GM18909 (cell line): Measurements from ENCODE around the gene TBC1D32.
"Not testable (repeated sequence)": the region's sequence is repeated elsewhere in the genome, so short reads cannot be mapped to it uniquely, and the experiment has no call there.

Experiments used
- ATAC-seq: cut with Tn5 transposase; IDR thresholded peaks from one replicate; pipeline ENCODE4 v1.9.1; 2021; ENCODE audit warnings: mild to moderate bottlenecking; ENCODE audit not compliant: unreplicated experiment, poor library complexity

The TBC1D32 gene

GRCh38 chr6:121157906-121158305, 176.4 kb downstream of the TBC1D32 start:
- ATAC-seq = no peak

- no peak for ATAC-seq
Measured at GRCh38 chr6:121143476-121143875, 190.8 kb downstream of the TBC1D32 start.

GRCh38 chr6:121142093-121142492, 192.2 kb downstream of the TBC1D32 start:
- ATAC-seq = no peak

- ATAC-seq = no peak
Measured at GRCh38 chr6:121135425-121135824, 198.9 kb downstream of the TBC1D32 start.

- ATAC-seq = no peak
Measured at GRCh38 chr6:121134922-121135321, 199.4 kb downstream of the TBC1D32 start.

GRCh38 chr6:121124600-121124999, 209.7 kb downstream of the TBC1D32 start:
- ATAC-seq = no peak

- ATAC-seq = no peak
Measured at GRCh38 chr6:121112356-121112755, 221.9 kb downstream of the TBC1D32 start.

- ATAC-seq = no peak
Measured at GRCh38 chr6:121110733-121111132, 223.5 kb downstream of the TBC1D32 start.

GRCh38 chr6:121106962-121107361, 227.3 kb downstream of the TBC1D32 start:
- ATAC-seq = no peak

GRCh38 chr6:121105461-121105860, 228.8 kb downstream of the TBC1D32 start:
- no peak for ATAC-seq

GRCh38 chr6:121093928-121094327, 240.4 kb downstream of the TBC1D32 start:
- no peak for ATAC-seq

GRCh38 chr6:121090492-121090891, 243.8 kb downstream of the TBC1D32 start:
- no peak for ATAC-seq

- no peak for ATAC-seq
Measured at GRCh38 chr6:121086876-121087275, 247.4 kb downstream of the TBC1D32 start.

GRCh38 chr6:121076119-121076518, 258.2 kb downstream of the TBC1D32 start:
- ATAC-seq = no peak

- not testable (repeated sequence) for ATAC-seq
Measured at GRCh38 chr6:121068749-121069148, 265.5 kb downstream of the TBC1D32 start.

GRCh38 chr6:121067381-121067780, 266.9 kb downstream of the TBC1D32 start:
- no peak for ATAC-seq

GRCh38 chr6:121064345-121064744, 269.9 kb downstream of the TBC1D32 start:
- ATAC-seq = no peak

GRCh38 chr6:121055572-121056163, 278.6 kb downstream of the TBC1D32 start:
- ATAC-seq = peak; percentile 83

- ATAC-seq = not testable (repeated sequence)
Measured at GRCh38 chr6:121048593-121048992, 285.7 kb downstream of the TBC1D32 start.

- not testable (repeated sequence) for ATAC-seq
Measured at GRCh38 chr6:121044905-121045304, 289.4 kb downstream of the TBC1D32 start.

- ATAC-seq = not testable (repeated sequence)
Measured at GRCh38 chr6:121043706-121044105, 290.6 kb downstream of the TBC1D32 start.

GRCh38 chr6:121043211-121043610, 291.1 kb downstream of the TBC1D32 start:
- not testable (repeated sequence) for ATAC-seq

- no peak for ATAC-seq
Measured at GRCh38 chr6:121042766-121043165, 291.5 kb downstream of the TBC1D32 start.
